ENCODE measurements around the gene BABAM2.
A peak's percentile ranks its signal among the peaks of the same experiment; 100 is the strongest.

BABAM2 gene

GRCh38 chr2:28344756-28345373 is 454.3 kb downstream of the BABAM2 start:
- DNase-seq: peak in 26 of 42 donors; percentile 12 to 68 (median 40)
- intact Hi-C loops (cut with DNase I): loop anchor here (2.0 kb wide), 1 partner anchor 20 kb away; no protein-coding TSS in a partner anchor

GRCh38 chr2:28345619-28346018 is 455.1 kb downstream of the BABAM2 start:
- intact Hi-C loops (cut with DNase I): loop anchor here (2.0 kb wide), 1 partner anchor 21 kb away; no protein-coding TSS in a partner anchor
- DNase-seq: no peak

- no peak for DNase-seq
- intact Hi-C loops (cut with DNase I): no loop called here
Measured at GRCh38 chr2:28346587-28346986, 456.1 kb downstream of the BABAM2 start.

- intact Hi-C loops (cut with DNase I): no loop called here
- no peak for DNase-seq
Measured at GRCh38 chr2:28347193-28347592, 456.7 kb downstream of the BABAM2 start.

- intact Hi-C loops (cut with DNase I): no loop called here
- DNase-seq: no peak
Measured at GRCh38 chr2:28347596-28347995, 457.1 kb downstream of the BABAM2 start.

- DNase-seq: no peak
Measured at GRCh38 chr2:28348149-28348567, 457.6 kb downstream of the BABAM2 start.

GRCh38 chr2:28348921-28349320 is 458.4 kb downstream of the BABAM2 start:
- intact Hi-C loops (cut with DNase I): no loop called here

More at GRCh38 chr2:28348149-28348567, 457.6 kb downstream of the BABAM2 start:
- intact Hi-C loops (cut with DNase I): no loop called here

GRCh38 chr2:28349546-28350165 is 459.1 kb downstream of the BABAM2 start:
- intact Hi-C loops (cut with DNase I): no loop called here
- no peak for DNase-seq

More at GRCh38 chr2:28348921-28349320, 458.4 kb downstream of the BABAM2 start:
- no peak for DNase-seq

- no peak for DNase-seq
- intact Hi-C loops (cut with DNase I): no loop called here
Measured at GRCh38 chr2:28350196-28350595, 459.7 kb downstream of the BABAM2 start.

- intact Hi-C loops (cut with DNase I): no loop called here
- DNase-seq: no peak
Measured at GRCh38 chr2:28350791-28351285, 460.3 kb downstream of the BABAM2 start.

- DNase-seq: no peak
- intact Hi-C loops (cut with DNase I): no loop called here
Measured at GRCh38 chr2:28351621-28352020, 461.1 kb downstream of the BABAM2 start.

- no peak for DNase-seq
- intact Hi-C loops (cut with DNase I): no loop called here
Measured at GRCh38 chr2:28352104-28352503, 461.6 kb downstream of the BABAM2 start.

- no peak for DNase-seq
- intact Hi-C loops (cut with DNase I): no loop called here
Measured at GRCh38 chr2:28352610-28353195, 462.2 kb downstream of the BABAM2 start.

GRCh38 chr2:28354920-28355520 is 464.5 kb downstream of the BABAM2 start:
- intact Hi-C loops (cut with DNase I): no loop called here
- DNase-seq: no peak

- intact Hi-C loops (cut with DNase I): no loop called here
- DNase-seq: no peak
Measured at GRCh38 chr2:28355521-28356094, 465.1 kb downstream of the BABAM2 start.

GRCh38 chr2:28356095-28356911 is 465.8 kb downstream of the BABAM2 start:
- intact Hi-C loops (cut with DNase I): no loop called here

GRCh38 chr2:28357055-28357454 is 466.5 kb downstream of the BABAM2 start:
- no peak for DNase-seq
- intact Hi-C loops (cut with DNase I): no loop called here

More at GRCh38 chr2:28356095-28356911, 465.8 kb downstream of the BABAM2 start:
- peak in 41 of 42 donors; percentile 21 to 79 (median 66) for DNase-seq

- intact Hi-C loops (cut with DNase I): no loop called here
- DNase-seq: no peak
Measured at GRCh38 chr2:28357948-28358667, 467.6 kb downstream of the BABAM2 start.

Measured in head of caudate nucleus (tissue), 42 donors.